ENCODE results near the gene CYFIP1.

- TF ChIP-seq EZH2 (IDR thresholded peaks at IDR 0.05) (no peak), CTCF (IDR thresholded peaks at IDR 0.05 in 2 of 3, conservative IDR thresholded peaks at IDR 0.05 in 1 of 3; ENCODE audit: borderline replicate concordance in 1 of 3, insufficient read depth in 1 of 3, low read depth in 2 of 3, low read length in 2 of 3) (no peak), TCF7L2 (IDR thresholded peaks at IDR 0.05; ENCODE audit: borderline replicate concordance, extremely low read depth, insufficient read depth, insufficient read length) (no peak), POLR2AphosphoS5 (IDR thresholded peaks at IDR 0.05; ENCODE audit: low read depth, low read length) (no peak), FOSL1 (IDR thresholded peaks at IDR 0.05; ENCODE audit: low read depth) (no peak), SP1 (IDR thresholded peaks at IDR 0.05; ENCODE audit: low read depth) (no peak), EZH2phosphoT487 (IDR thresholded peaks at IDR 0.05; ENCODE audit: borderline replicate concordance) (no peak), SIN3A (IDR thresholded peaks at IDR 0.05; ENCODE audit: low read depth) (no peak), POLR2A (IDR thresholded peaks at IDR 0.05; ENCODE audit: borderline replicate concordance, extremely low read depth, insufficient read depth, insufficient read length) (no peak), YY1 (IDR thresholded peaks at IDR 0.05; ENCODE audit: extremely low read depth, insufficient replicate concordance, low read depth, low read length) (no peak)
- TF ChIP-seq, protein P1, sequence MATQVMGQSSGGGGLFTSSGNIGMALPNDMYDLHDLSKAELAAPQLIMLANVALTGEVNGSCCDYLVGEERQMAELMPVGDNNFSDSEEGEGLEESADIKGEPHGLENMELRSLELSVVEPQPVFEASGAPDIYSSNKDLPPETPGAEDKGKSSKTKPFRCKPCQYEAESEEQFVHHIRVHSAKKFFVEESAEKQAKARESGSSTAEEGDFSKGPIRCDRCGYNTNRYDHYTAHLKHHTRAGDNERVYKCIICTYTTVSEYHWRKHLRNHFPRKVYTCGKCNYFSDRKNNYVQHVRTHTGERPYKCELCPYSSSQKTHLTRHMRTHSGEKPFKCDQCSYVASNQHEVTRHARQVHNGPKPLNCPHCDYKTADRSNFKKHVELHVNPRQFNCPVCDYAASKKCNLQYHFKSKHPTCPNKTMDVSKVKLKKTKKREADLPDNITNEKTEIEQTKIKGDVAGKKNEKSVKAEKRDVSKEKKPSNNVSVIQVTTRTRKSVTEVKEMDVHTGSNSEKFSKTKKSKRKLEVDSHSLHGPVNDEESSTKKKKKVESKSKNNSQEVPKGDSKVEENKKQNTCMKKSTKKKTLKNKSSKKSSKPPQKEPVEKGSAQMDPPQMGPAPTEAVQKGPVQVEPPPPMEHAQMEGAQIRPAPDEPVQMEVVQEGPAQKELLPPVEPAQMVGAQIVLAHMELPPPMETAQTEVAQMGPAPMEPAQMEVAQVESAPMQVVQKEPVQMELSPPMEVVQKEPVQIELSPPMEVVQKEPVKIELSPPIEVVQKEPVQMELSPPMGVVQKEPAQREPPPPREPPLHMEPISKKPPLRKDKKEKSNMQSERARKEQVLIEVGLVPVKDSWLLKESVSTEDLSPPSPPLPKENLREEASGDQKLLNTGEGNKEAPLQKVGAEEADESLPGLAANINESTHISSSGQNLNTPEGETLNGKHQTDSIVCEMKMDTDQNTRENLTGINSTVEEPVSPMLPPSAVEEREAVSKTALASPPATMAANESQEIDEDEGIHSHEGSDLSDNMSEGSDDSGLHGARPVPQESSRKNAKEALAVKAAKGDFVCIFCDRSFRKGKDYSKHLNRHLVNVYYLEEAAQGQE (IDR thresholded peaks at IDR 0.05; ENCODE audit: low read depth) = no peak
Observed at GRCh38 chr15:22930782-22931484, 49.2 kb downstream of the CYFIP1 start.

All from HCT116 (cell line).